B cell (primary cell): ENCODE measurements around the gene EXD2. TPM values are rescaled to one million over a fixed set of nuclear protein-coding genes. Genes with fewer than 3 reads are reported as not detected.
"Not testable (repeated sequence)": the region's sequence is repeated elsewhere in the genome, so short reads cannot be mapped to it uniquely, and the experiment has no call there.

Source experiments
- ATAC-seq: fragments of 200-7000 bp; cut with Tn5 transposase; one replicate; pipeline ENCODE4 v1.10.0; 2021; ENCODE audit warnings: low read depth, mild to moderate bottlenecking, moderate number of reproducible peaks, moderate library complexity
- CTCF ChIA-PET: fragments of 350-600 bp; sonication (Branson Sonifier 250); formaldehyde crosslinking; loops from one replicate; lab custom pipeline; 2021; ENCODE audit warnings: antibody characterized with exemption, inconsistent platforms; lab: Charles Lee
- POLR2A ChIA-PET: fragments of 350-600 bp; sonication (Branson Sonifier 250); formaldehyde crosslinking; loops from one replicate; lab custom pipeline; 2021; ENCODE audit warnings: antibody characterized with exemption; lab: Charles Lee
- DNase-seq: peaks from one replicate; pipeline ENCODE4 v3.0.0; 2013
- H2AFZ ChIP-seq: 2 replicates; pipeline ENCODE4 v1.6.1; 2012; ENCODE audit warnings: mild to moderate bottlenecking, low read depth, low read length; ENCODE audit not compliant: insufficient read depth, poor library complexity, severe bottlenecking
- H3K27ac ChIP-seq, 2 donors: 1 replicate in 1 of 2; 2 replicates in 1 of 2; pipeline ENCODE4 v1.5.1; 2012 to 2013; ENCODE audit warnings: low read length in 2 of 2, mild to moderate bottlenecking in 2 of 2, moderate library complexity in 1 of 2
- H3K27me3 ChIP-seq, 4 experiments: fragments of 200-600 bp in 1 of 4; sonication (generic) in 1 of 4; replicated peaks in 1 of 4; 1 replicate in 2 of 4; 2 replicates in 2 of 4; pipeline versions ENCODE4 v1.6.1 to v1.7.0; 2013 to 2016; ENCODE audit warnings: low read length in 3 of 4, mild to moderate bottlenecking in 2 of 4, mixed read lengths in 1 of 4, moderate library complexity in 1 of 4; ENCODE audit not compliant: insufficient read depth in 4 of 4, control insufficient read depth in 3 of 4; ENCODE audit errors: control extremely low read depth in 1 of 4
- H3K36me3 ChIP-seq, 2 experiments: replicated peaks in 1 of 2; 1 replicate in 1 of 2; 2 replicates in 1 of 2; pipeline versions ENCODE4 v1.6.1 to v1.7.1; 2013; ENCODE audit warnings: low read length in 1 of 2; ENCODE audit not compliant: insufficient read depth in 2 of 2, control insufficient read depth in 1 of 2; ENCODE audit errors: control extremely low read depth in 1 of 2, extremely low read depth in 1 of 2
- H3K4me1 ChIP-seq, 2 donors: fragments of 200-600 bp in 1 of 2; sonication (generic) in 1 of 2; 1 replicate in 1 of 2; 2 replicates in 1 of 2; pipeline versions ENCODE4 v1.5.1 to v1.6.1; 2013 to 2017; ENCODE audit warnings: low read length in 2 of 2; ENCODE audit not compliant: control insufficient read depth in 2 of 2, insufficient read depth in 2 of 2
- H3K4me2 ChIP-seq: replicated peaks from 2 replicates; pipeline ENCODE3; 2012; ENCODE audit warnings: mild to moderate bottlenecking, low read depth, low read length; ENCODE audit not compliant: poor library complexity, severe bottlenecking
- H3K4me3 ChIP-seq, 5 experiments: fragments of 200-600 bp in 1 of 5; sonication (generic) in 1 of 5; 1 replicate in 3 of 5; 2 replicates in 2 of 5; pipeline versions ENCODE4 v1.5.1 to v1.7.0; 2011 to 2016; ENCODE audit warnings: low read length in 4 of 5, mild to moderate bottlenecking in 4 of 5, low read depth in 2 of 5, control low read depth in 1 of 5, moderate library complexity in 1 of 5; ENCODE audit not compliant: insufficient read depth in 1 of 5; ENCODE audit errors: control extremely low read depth in 1 of 5, extremely low read depth in 1 of 5
- H3K79me2 ChIP-seq: fragments of 200-600 bp; sonication (generic); one replicate; pipeline ENCODE4 v1.6.0; 2016; ENCODE audit warnings: low read length; ENCODE audit not compliant: control insufficient read depth, insufficient read depth
- H3K9ac ChIP-seq: fragments of 200-600 bp; sonication (generic); 2 replicates; pipeline ENCODE4 v1.6.1; 2017; ENCODE audit warnings: mild to moderate bottlenecking, low read length, moderate library complexity
- H3K9me3 ChIP-seq, 3 donors: one replicate each; pipeline versions ENCODE4 v1.6.1 to v1.7.1; 2013; ENCODE audit warnings: low read length in 2 of 3; ENCODE audit not compliant: control insufficient read depth in 2 of 3, insufficient read depth in 1 of 3; ENCODE audit errors: control extremely low read depth in 1 of 3
- H4K20me1 ChIP-seq: 2 replicates; pipeline ENCODE4 v1.6.0; 2012; ENCODE audit warnings: mild to moderate bottlenecking, low read length; ENCODE audit not compliant: insufficient read depth, control insufficient read depth, poor library complexity, severe bottlenecking
- H3K27ac Mint-ChIP-seq: one replicate; pipeline ENCODE4 v1.8.0; 2021; ENCODE audit warnings: mixed read lengths
- H3K27me3 Mint-ChIP-seq: one replicate; pipeline ENCODE4 v1.8.0; 2021; ENCODE audit warnings: mixed read lengths
- H3K4me1 Mint-ChIP-seq: one replicate; pipeline ENCODE4 v1.8.0; 2021; ENCODE audit warnings: mixed read lengths
- H3K4me3 Mint-ChIP-seq: one replicate; pipeline ENCODE4 v1.8.0; 2021; ENCODE audit warnings: mixed read lengths
- H3K9me3 Mint-ChIP-seq: one replicate; pipeline ENCODE4 v1.8.0; 2022; ENCODE audit warnings: mixed read lengths; ENCODE audit not compliant: insufficient read depth
- EZH2 ChIP-seq: IDR thresholded peaks from 2 replicates; pipeline ENCODE4 v1.6.1; 2012; ENCODE audit warnings: borderline replicate concordance, low read depth, mild to moderate bottlenecking, moderate library complexity, low read length; ENCODE audit not compliant: insufficient read depth, poor library complexity, severe bottlenecking
- WGBS: methylation state at CpG from one replicate; pipeline ENCODE4 v1.1.5; 2013; ENCODE audit warnings: missing lambda C conversion rate; ENCODE audit not compliant: insufficient coverage; 5-methylcytosine and 5-hydroxymethylcytosine counted together
- intact Hi-C: fragments of 100-400 bp; cut with micrococcal nuclease; formaldehyde crosslinking; loops from one replicate; pipeline ENCODE4 v1.10.0; 2022
- polyA plus RNA-seq: library from polyadenylated mRNA; depleted of rRNA; stranded (reverse); fragments of >200 nt; gene quantifications from 2 replicates; pipeline ENCODE4 v1.2.3, GENCODE V29; 2012
- total RNA-seq, 2 donors: library from RNA; stranded (reverse); fragments of 120-200 nt in 1 of 2; gene quantifications; 1 replicate in 1 of 2; 2 replicates in 1 of 2; pipeline versions ENCODE4 v1.2.3 to v1.2.4, GENCODE V29; 2013 to 2022
- TF ChIP-seq, protein P1 (sequence below): fragments of 200-600 bp; IDR thresholded peaks from one replicate; pipeline ENCODE4 v1.8.0; 2022; ENCODE audit warnings: antibody characterized with exemption, mild to moderate bottlenecking

The EXD2 gene
- total and polyA plus RNA-seq, 2 donors (not counting 1 experiment from before 2014, with no cell fraction given) = 3.6 to 10.0 TPM

DNA sequence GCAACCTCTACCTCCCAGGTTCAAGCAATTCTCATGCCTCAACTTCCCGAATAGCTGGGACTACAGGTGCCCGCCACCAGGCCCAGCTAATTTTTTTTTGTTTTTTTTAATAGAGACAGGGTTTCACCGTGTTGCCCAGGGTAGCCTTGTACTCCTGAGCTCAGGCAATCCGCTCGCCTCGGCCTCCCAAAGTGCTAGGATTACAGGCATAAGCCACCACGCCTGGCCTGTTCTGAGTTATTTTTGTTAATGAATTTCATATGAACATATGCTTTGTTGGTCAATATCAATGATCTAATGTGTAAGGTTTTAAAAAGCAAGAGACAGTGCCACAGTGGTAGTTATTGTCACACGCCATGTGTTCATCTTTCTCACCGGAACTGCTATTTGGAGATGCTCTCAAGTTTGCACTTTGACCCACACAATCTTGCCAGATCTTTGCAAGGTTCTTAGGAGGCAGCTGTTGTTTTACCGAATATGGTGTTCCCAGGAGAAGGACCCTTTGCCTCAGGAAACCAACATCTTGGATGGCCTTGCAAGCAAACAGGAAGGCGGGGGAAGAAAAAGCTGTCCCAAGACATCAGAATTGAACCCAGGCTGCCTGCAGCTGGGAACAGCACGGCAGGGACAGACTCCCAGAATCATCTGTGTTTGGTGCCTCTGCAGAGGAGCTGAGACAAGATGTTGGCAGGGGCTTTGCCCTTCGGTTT lies 98.7 kb downstream of the EXD2 start:
- Mint-ChIP-seq H3K4me3 (no peak overlapping the region), H3K27ac (no peak overlapping the region), H3K27me3 (peaks cover 11% of the 10 kb centered on the region), H3K4me1 (no peaks in the 10 kb centered on the region), H3K9me3 (no peaks in the 10 kb centered on the region)
- ChIA-PET CTCF (no interaction called here), POLR2A (no interaction called here)
- WGBS = 94% methylated on average over 11 of the region's 13 CpGs
- Histone ChIP-seq H3K27ac (no peak overlapping the region), H3K27me3 (no peaks in the 10 kb centered on the region), H3K36me3 (no peaks in the 10 kb centered on the region), H4K20me1 (no peaks in the 10 kb centered on the region), H3K4me3 (no peak overlapping the region), H3K9ac (no peak overlapping the region), H2AFZ (no peak overlapping the region), H3K4me1 (no peaks in the 10 kb centered on the region), H3K79me2 (no peaks in the 10 kb centered on the region), H3K4me2 (no peak overlapping the region), H3K9me3 (no peaks in the 10 kb centered on the region)
- no peak for TF ChIP-seq EZH2
- TF ChIP-seq, protein P1, sequence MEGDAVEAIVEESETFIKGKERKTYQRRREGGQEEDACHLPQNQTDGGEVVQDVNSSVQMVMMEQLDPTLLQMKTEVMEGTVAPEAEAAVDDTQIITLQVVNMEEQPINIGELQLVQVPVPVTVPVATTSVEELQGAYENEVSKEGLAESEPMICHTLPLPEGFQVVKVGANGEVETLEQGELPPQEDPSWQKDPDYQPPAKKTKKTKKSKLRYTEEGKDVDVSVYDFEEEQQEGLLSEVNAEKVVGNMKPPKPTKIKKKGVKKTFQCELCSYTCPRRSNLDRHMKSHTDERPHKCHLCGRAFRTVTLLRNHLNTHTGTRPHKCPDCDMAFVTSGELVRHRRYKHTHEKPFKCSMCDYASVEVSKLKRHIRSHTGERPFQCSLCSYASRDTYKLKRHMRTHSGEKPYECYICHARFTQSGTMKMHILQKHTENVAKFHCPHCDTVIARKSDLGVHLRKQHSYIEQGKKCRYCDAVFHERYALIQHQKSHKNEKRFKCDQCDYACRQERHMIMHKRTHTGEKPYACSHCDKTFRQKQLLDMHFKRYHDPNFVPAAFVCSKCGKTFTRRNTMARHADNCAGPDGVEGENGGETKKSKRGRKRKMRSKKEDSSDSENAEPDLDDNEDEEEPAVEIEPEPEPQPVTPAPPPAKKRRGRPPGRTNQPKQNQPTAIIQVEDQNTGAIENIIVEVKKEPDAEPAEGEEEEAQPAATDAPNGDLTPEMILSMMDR = no peak
- DNase-seq (no peak), ATAC-seq (no peak)
- intact Hi-C loops = no loop called here

DNA sequence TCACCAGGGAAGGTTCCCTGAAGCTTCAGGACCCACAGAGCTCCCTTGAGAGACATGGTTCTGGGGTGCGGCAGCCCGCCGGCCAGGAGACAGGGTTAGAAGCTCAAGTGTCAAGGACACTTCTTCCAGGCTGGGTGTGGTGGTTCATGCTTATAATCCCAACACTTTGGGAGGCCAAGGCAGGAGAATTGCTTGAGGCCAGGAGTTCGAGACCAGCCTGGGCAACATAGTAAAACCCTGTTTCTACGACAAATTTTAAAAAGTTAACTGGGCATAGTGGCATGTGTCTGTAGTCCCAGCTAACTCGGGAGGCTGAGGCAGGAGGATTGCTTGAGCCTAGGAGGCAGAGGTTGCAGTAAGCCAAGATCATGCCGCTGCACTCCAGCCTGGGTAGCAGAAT lies 99.6 kb downstream of the EXD2 start:
- POLR2A ChIA-PET, H3K4me1 ChIP-seq, H3K79me2 ChIP-seq, H3K27me3 Mint-ChIP-seq, H3K4me1 Mint-ChIP-seq, H3K36me3 ChIP-seq, ATAC-seq, H3K9ac ChIP-seq, DNase-seq, H3K9me3 Mint-ChIP-seq, H3K9me3 ChIP-seq, H3K4me2 ChIP-seq, H3K4me3 ChIP-seq, H3K27me3 ChIP-seq, H3K27ac ChIP-seq, H2AFZ ChIP-seq, H4K20me1 ChIP-seq, H3K27ac Mint-ChIP-seq, H3K4me3 Mint-ChIP-seq, intact Hi-C loops: not testable (repeated sequence)
- WGBS = 93% methylated on average over 6 of the region's 7 CpGs
- CTCF ChIA-PET = interaction anchor here (1.4 kb wide), 1 partner anchor 49 kb away, joined by 3 read pairs; no protein-coding TSS in a partner anchor
